Adrenal gland (tissue), 5 donors: ENCODE data around the gene BUB3.
A peak's percentile ranks its signal among the peaks of the same experiment; 100 is the strongest.

ENCODE experiments used
- CTCF ChIP-seq, 6 experiments: fragments of 450-650 bp in 4 of 6; fragments of 200-600 bp in 2 of 6; sonication (generic) in 1 of 6; IDR thresholded peaks; 1 replicate in 5 of 6; 2 replicates in 1 of 6; pipeline versions ENCODE4 v1.5.1 to v1.8.0; 2016 to 2021; ENCODE audit warnings: antibody characterized with exemption in 6 of 6, mild to moderate bottlenecking in 2 of 6, moderate library complexity in 1 of 6
- POLR2A ChIP-seq, 2 donors: fragments of 450-650 bp; IDR thresholded peaks; one replicate each; pipeline ENCODE4 v1.6.1; 2017; ENCODE audit warnings: antibody characterized with exemption in 2 of 2, mild to moderate bottlenecking in 2 of 2, moderate library complexity in 1 of 2
- donor health status: DM: no; HTN: no; CAD: no.

- TF ChIP-seq CTCF (IDR thresholded peaks at IDR 0.05) (peak in 4 of 6 experiments; percentile 16 to 47 (median 44)), POLR2A (IDR thresholded peaks at IDR 0.05) (peak; percentile 58 to 91)
Measured at GRCh38 chr10:123154092-123154710, at the start of gene BUB3.
